ENCODE results near the gene LRP1B.

Gene LRP1B

GRCh38 chr2:142124706-142125105, 6.1 kb downstream of the LRP1B start:
- no peak overlapping the region for H2AFZ ChIP-seq (ENCODE audit: low read length)
- no peak overlapping the region for H3K4me2 ChIP-seq (ENCODE audit: low read length)
- no peak overlapping the region for H3K9ac ChIP-seq (ENCODE audit: low read length)
- H3K4me1 ChIP-seq (ENCODE audit: insufficient read depth, low read length, severe bottlenecking): no peaks in the 10 kb centered on the region
- no peaks in the 10 kb centered on the region for H3K79me2 ChIP-seq (ENCODE audit: insufficient read depth, low read length)
- no peak overlapping the region for H3K4me3 ChIP-seq (ENCODE audit: low read depth, low read length, poor library complexity, severe bottlenecking)
- H3K27me3 ChIP-seq (ENCODE audit: insufficient read depth, low read length): no peaks in the 10 kb centered on the region
- no peaks in the 10 kb centered on the region for H3F3A ChIP-seq (ENCODE audit: insufficient read depth, low read length)
- no peaks in the 10 kb centered on the region for H3K9me3 ChIP-seq (ENCODE audit: low read length)
- no peak overlapping the region for H3K27ac ChIP-seq (ENCODE audit: low read depth, low read length, poor library complexity, severe bottlenecking)
- no peaks in the 10 kb centered on the region for H3K36me3 ChIP-seq (ENCODE audit: insufficient read depth, low read length)
- H4K20me1 ChIP-seq (ENCODE audit: insufficient read depth, low read length): no peaks in the 10 kb centered on the region
- TF ChIP-seq CTCF (IDR thresholded peaks at IDR 0.05; ENCODE audit: low read length) (no peak), EZH2 (IDR thresholded peaks at IDR 0.05; ENCODE audit: borderline replicate concordance, low read length) (no peak)
- no peaks in the 10 kb centered on the region for H3K9me2 ChIP-seq (ENCODE audit: low read depth, low read length)

- H3K9ac ChIP-seq (ENCODE audit: low read length): no peak overlapping the region
- H3K9me3 ChIP-seq (ENCODE audit: low read length): no peaks in the 10 kb centered on the region
- no peaks in the 10 kb centered on the region for H3K9me2 ChIP-seq (ENCODE audit: low read depth, low read length)
- H3K4me1 ChIP-seq (ENCODE audit: insufficient read depth, low read length, severe bottlenecking): no peaks in the 10 kb centered on the region
- no peaks in the 10 kb centered on the region for H3F3A ChIP-seq (ENCODE audit: insufficient read depth, low read length)
- H3K79me2 ChIP-seq (ENCODE audit: insufficient read depth, low read length): no peaks in the 10 kb centered on the region
- H3K27me3 ChIP-seq (ENCODE audit: insufficient read depth, low read length): no peaks in the 10 kb centered on the region
- no peak overlapping the region for H3K4me3 ChIP-seq (ENCODE audit: low read depth, low read length, poor library complexity, severe bottlenecking)
- H2AFZ ChIP-seq (ENCODE audit: low read length): no peak overlapping the region
- H4K20me1 ChIP-seq (ENCODE audit: insufficient read depth, low read length): no peaks in the 10 kb centered on the region
- no peak overlapping the region for H3K27ac ChIP-seq (ENCODE audit: low read depth, low read length, poor library complexity, severe bottlenecking)
- H3K4me2 ChIP-seq (ENCODE audit: low read length): no peak overlapping the region
- TF ChIP-seq CTCF (IDR thresholded peaks at IDR 0.05; ENCODE audit: low read length) (no peak), EZH2 (IDR thresholded peaks at IDR 0.05; ENCODE audit: borderline replicate concordance, low read length) (no peak)
- no peaks in the 10 kb centered on the region for H3K36me3 ChIP-seq (ENCODE audit: insufficient read depth, low read length)
Measured at GRCh38 chr2:142119347-142119746, 11.5 kb downstream of the LRP1B start.

- H3K27me3 ChIP-seq (ENCODE audit: insufficient read depth, low read length): no peaks in the 10 kb centered on the region
- no peak for TF ChIP-seq CTCF (IDR thresholded peaks at IDR 0.05; ENCODE audit: low read length)
- TF ChIP-seq EZH2 (IDR thresholded peaks at IDR 0.05; ENCODE audit: borderline replicate concordance, low read length): no peak
- H3K4me3 ChIP-seq (ENCODE audit: low read depth, low read length, poor library complexity, severe bottlenecking): no peak overlapping the region
- no peaks in the 10 kb centered on the region for H4K20me1 ChIP-seq (ENCODE audit: insufficient read depth, low read length)
- no peaks in the 10 kb centered on the region for H3K36me3 ChIP-seq (ENCODE audit: insufficient read depth, low read length)
- H3K27ac ChIP-seq (ENCODE audit: low read depth, low read length, poor library complexity, severe bottlenecking): no peak overlapping the region
- no peak overlapping the region for H3K9ac ChIP-seq (ENCODE audit: low read length)
- no peak overlapping the region for H3K4me2 ChIP-seq (ENCODE audit: low read length)
- H3F3A ChIP-seq (ENCODE audit: insufficient read depth, low read length): no peaks in the 10 kb centered on the region
- no peaks in the 10 kb centered on the region for H3K4me1 ChIP-seq (ENCODE audit: insufficient read depth, low read length, severe bottlenecking)
- H3K9me3 ChIP-seq (ENCODE audit: low read length): no peaks in the 10 kb centered on the region
- H3K79me2 ChIP-seq (ENCODE audit: insufficient read depth, low read length): no peaks in the 10 kb centered on the region
- no peak overlapping the region for H2AFZ ChIP-seq (ENCODE audit: low read length)
- no peaks in the 10 kb centered on the region for H3K9me2 ChIP-seq (ENCODE audit: low read depth, low read length)
Measured at GRCh38 chr2:142112757-142113221, 18.0 kb downstream of the LRP1B start.
